Brain microvascular endothelial cell (primary cell): Measurements from ENCODE around the gene CCDC177.

Experiments used
- DNase-seq: peaks from one replicate; pipeline ENCODE4 v3.0.0-alpha.2; 2020
- H3K27ac ChIP-seq: fragments of 250-450 bp; sonication (Bioruptor Pico); 2 replicates; pipeline ENCODE4 v1.5.1; 2020; ENCODE audit warnings: mild to moderate bottlenecking, moderate library complexity
- H3K27me3 ChIP-seq: fragments of 250-450 bp; sonication (Bioruptor Pico); replicated peaks from 2 replicates; pipeline ENCODE4 v1.5.1; 2020; ENCODE audit warnings: mild to moderate bottlenecking
- H3K36me3 ChIP-seq: fragments of 250-450 bp; sonication (Bioruptor Pico); replicated peaks from 2 replicates; pipeline ENCODE4 v1.5.1; 2020; ENCODE audit warnings: mild to moderate bottlenecking
- H3K4me3 ChIP-seq: 2 replicates; pipeline ENCODE4 v1.5.1; 2011; ENCODE audit warnings: low read depth, mild to moderate bottlenecking, control low read depth, low read length, moderate library complexity
- CTCF ChIP-seq: IDR thresholded peaks from 2 replicates; pipeline ENCODE4 v1.5.1; 2011; ENCODE audit warnings: low read depth, mild to moderate bottlenecking, moderate library complexity, low read length, control low read depth, inconsistent platforms; ENCODE audit errors: missing control alignments
- in situ Hi-C: cut with HindIII; loops from 2 replicates; pipeline ENCODE4 v1.10.0; 2017; ENCODE audit warnings: low sequenced_read_pairs, low pct_ligation_motif_present

The CCDC177 gene

GRCh38 chr14:69574263-69574953 lies at the start of gene CCDC177:
Gene CCDC177, minus strand, starts transcription at chr14:69574871. Its CDS starts 1,249 bp downstream, at chr14:69573622.
- peak; percentile 99 for TF ChIP-seq CTCF
- DNase-seq: peak; percentile 43
- in situ Hi-C loops: no loop called here
- Histone ChIP-seq H3K27me3 (peaks cover 47% of the 10 kb centered on the region), H3K4me3 (peak within 1 kb of the TSS; percentile 27), H3K27ac (no peak within 1 kb of the TSS), H3K36me3 (no peaks in the 10 kb centered on the region)

GRCh38 chr14:69624136-69624535 lies 49.5 kb upstream of the CCDC177 start:
- no peak for DNase-seq
- in situ Hi-C loops: no loop called here
- H3K4me3 ChIP-seq: no peak overlapping the region
- H3K36me3 ChIP-seq: no peaks in the 10 kb centered on the region
- no peak overlapping the region for H3K27ac ChIP-seq
- no peak for TF ChIP-seq CTCF
- H3K27me3 ChIP-seq: no peaks in the 10 kb centered on the region

- Histone ChIP-seq H3K27me3 (no peaks in the 10 kb centered on the region), H3K27ac (no peak overlapping the region), H3K4me3 (no peak overlapping the region), H3K36me3 (no peaks in the 10 kb centered on the region)
- no peak for DNase-seq
- no peak for TF ChIP-seq CTCF
- in situ Hi-C loops: no loop called here
Measured at GRCh38 chr14:69620981-69621380, 46.3 kb upstream of the CCDC177 start.

GRCh38 chr14:69620211-69620611 lies 45.5 kb upstream of the CCDC177 start:
- Histone ChIP-seq H3K4me3 (no peak overlapping the region), H3K27me3 (no peaks in the 10 kb centered on the region), H3K27ac (no peak overlapping the region), H3K36me3 (no peaks in the 10 kb centered on the region)
- no peak for DNase-seq
- in situ Hi-C loops: no loop called here
- no peak for TF ChIP-seq CTCF

- no peak for TF ChIP-seq CTCF
- no peak overlapping the region for H3K4me3 ChIP-seq
- in situ Hi-C loops: no loop called here
- DNase-seq: no peak
- no peak overlapping the region for H3K27ac ChIP-seq
- no peaks in the 10 kb centered on the region for H3K36me3 ChIP-seq
- no peaks in the 10 kb centered on the region for H3K27me3 ChIP-seq
Measured at GRCh38 chr14:69619012-69619411, 44.3 kb upstream of the CCDC177 start.

GRCh38 chr14:69617796-69618195 lies 43.1 kb upstream of the CCDC177 start:
- no peak for TF ChIP-seq CTCF
- Histone ChIP-seq H3K27ac (no peak overlapping the region), H3K4me3 (no peak overlapping the region), H3K27me3 (no peaks in the 10 kb centered on the region), H3K36me3 (no peaks in the 10 kb centered on the region)
- in situ Hi-C loops: no loop called here
- DNase-seq: no peak
